GM12801 (cell line): Measurements from ENCODE around the gene GPATCH3.

Experiments used
- CTCF ChIP-seq: IDR thresholded peaks from one replicate; pipeline ENCODE4 v1.5.1; 2011; ENCODE audit warnings: control low read depth; ENCODE audit not compliant: insufficient read length; ENCODE audit errors: extremely low read depth

Gene GPATCH3

GRCh38 chr1:26921540-26922430 is 21.5 kb upstream of the GPATCH3 start, which contains the start of gene NUDC:
TSS of gene NUDC (plus strand) at chr1:26921743. CDS start at chr1:26921849, 106 bp downstream.
- TF ChIP-seq CTCF: no peak

GRCh38 chr1:26921126-26921539 is 20.9 kb upstream of the GPATCH3 start:
- TF ChIP-seq CTCF: no peak

GRCh38 chr1:26915204-26915842 is 15.1 kb upstream of the GPATCH3 start:
- TF ChIP-seq CTCF: no peak

- no peak for TF ChIP-seq CTCF
Observed at GRCh38 chr1:26913754-26914619, 13.7 kb upstream of the GPATCH3 start, which contains the start of gene NR0B2. TSS of gene NR0B2 (minus strand) at chr1:26913975. CDS start at chr1:26913940, 35 bp downstream.

- TF ChIP-seq CTCF: no peak
Observed at GRCh38 chr1:26913389-26913753, 13.1 kb upstream of the GPATCH3 start.

GRCh38 chr1:26912147-26912490 is 11.9 kb upstream of the GPATCH3 start:
- TF ChIP-seq CTCF: no peak
